NCI-H146 (cell line): ENCODE results near the gene VAV3.

Experiments
- DNase-seq: peaks from one replicate; lab custom pipeline; 2025; lab: John Stamatoyannopoulos, UW

VAV3 gene

DNA sequence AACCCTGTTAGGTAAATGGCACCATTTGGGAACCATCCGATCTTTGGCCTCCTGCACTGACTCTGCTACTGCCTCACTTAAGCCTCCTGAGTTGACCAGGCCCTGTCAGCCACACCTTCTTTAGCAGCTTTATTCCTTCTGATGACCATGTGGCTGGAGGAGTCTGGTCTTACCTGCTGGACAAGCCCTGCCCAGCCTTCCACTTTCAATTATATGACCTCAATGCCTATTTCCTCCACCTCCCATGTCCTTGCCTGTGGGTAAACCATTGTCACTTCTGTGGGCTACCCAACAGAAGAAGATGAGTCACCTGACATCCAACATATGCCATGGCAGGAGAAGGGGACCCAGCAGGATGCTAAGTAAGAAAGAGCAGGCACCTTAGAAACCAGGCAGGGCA, 430.3 kb downstream of the VAV3 start:
- DNase-seq = no peak

DNA sequence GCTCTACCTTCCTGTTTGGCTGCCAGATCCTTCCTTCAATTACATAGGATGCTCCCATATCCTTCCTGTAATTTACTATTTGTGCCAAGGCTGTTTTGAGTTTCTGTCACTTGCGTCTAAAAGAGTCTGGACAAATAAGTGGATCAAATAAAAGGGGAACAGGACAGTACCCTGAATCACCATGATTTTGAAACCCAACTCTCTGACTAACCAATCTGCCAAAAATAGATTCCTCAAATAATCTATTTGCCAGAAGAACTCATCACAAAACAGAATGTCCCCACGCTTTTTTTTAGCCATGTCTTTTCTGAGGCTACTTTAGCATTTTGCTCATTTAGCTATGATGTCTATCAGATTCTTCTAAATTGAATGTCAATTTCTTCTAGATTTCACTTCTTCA, 431.5 kb downstream of the VAV3 start:
- DNase-seq = no peak

DNA sequence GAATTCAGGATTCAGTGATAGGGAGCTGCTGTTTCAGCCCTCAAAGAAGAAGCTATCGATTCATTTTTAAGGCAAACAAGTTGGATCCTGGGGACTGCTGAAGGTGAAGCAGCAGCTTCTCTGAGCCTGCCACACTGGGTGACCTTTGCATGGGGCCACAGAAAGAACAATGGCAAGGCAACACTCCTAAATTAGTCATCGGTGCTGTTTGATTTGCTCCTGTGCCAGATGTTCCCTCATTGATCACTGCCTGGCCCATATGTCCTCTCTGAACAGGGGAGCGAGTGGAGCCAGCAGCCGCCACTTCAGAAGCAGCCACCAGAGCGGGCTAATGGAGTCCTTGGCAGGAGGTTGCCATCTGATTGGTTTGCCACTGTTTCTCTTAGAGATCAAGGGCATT, 432.7 kb downstream of the VAV3 start:
- peak; percentile 47 for DNase-seq

DNA sequence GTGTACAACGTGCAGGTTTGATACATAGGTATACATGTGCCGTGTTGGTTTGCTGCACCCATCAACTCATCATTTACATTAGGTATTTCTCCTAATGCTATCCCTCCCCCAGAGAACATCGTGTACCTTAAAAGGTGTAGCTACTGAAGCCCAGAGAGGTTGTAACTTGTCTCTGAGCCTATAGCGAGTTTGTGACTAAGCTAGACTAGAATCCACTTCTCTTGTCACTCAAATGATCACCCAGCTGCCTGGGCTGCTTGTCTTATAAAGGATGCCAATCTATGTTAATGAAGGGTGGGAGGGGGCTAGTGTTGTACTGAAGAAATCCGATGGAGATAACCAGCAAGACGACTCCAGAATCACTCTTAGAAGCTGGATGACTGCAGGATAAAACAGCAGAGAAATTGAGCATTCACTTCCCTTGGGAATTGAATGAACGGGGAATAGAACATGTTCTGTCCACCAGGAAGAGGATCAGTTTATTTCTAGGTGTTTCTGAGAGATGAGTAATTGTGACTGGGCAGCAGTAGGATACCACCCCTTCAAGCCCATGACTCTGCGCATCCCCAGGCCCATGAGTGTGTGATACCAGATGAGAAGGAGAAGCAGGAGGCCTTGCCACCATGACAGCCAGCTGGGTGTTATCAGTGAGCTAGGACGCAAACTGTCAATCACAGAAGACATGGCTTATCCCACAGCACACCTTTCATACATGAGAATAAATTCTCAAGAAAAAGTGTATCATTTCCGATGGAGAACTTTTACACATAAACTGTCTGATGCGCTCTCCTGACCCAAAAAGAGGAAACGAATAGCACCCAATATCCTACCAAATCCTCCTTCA, 433.7 kb downstream of the VAV3 start:
- no peak for DNase-seq

DNA sequence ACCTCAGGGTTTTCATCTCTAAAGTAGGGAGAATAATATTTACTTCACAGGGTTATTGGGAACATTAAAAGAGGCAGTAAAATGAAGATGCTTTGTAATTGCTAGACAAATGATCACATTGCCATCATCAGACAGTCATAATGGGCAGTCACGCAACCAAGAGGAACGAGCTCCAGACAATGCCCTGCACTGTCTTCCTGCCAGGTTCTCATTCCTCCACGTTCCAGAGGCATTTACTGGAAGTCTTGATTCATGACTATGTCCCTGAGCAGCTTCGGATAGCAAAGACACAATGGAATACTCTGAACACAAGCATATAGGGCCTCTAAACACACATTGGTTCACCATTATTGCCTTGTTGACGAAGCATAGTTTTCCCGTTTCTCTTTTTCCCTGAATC, 434.4 kb downstream of the VAV3 start:
- DNase-seq = no peak

DNA sequence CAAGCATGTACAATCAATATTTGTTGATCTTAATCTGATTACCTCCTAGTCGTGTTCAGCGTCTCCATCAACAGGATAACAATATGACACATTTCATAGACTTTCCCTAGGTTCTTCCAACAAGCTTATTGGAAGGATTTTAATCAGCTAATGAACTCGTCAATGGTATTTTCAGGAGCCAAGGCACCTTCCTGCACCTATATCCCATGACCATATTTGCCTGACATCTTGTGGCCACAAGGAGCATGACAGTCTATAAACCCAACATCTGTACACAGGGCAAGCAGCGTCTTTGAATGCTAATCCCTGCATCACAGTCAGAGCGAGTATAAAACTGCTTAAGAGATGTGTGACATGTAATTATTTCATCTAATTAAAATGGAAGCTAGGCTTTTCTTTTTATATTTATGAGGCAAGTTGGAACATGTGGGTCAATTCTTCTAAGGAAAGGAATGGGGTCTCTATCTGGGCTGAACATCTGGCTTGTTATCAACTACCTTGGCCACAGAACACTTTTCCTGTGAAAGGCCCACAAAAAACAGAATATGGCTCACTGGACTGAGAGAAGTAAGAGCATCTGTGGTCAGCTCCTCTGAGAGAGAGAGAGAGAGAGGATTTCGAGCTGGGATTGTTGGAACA, 435.4 kb downstream of the VAV3 start:
- peak; percentile 74 for DNase-seq

DNA sequence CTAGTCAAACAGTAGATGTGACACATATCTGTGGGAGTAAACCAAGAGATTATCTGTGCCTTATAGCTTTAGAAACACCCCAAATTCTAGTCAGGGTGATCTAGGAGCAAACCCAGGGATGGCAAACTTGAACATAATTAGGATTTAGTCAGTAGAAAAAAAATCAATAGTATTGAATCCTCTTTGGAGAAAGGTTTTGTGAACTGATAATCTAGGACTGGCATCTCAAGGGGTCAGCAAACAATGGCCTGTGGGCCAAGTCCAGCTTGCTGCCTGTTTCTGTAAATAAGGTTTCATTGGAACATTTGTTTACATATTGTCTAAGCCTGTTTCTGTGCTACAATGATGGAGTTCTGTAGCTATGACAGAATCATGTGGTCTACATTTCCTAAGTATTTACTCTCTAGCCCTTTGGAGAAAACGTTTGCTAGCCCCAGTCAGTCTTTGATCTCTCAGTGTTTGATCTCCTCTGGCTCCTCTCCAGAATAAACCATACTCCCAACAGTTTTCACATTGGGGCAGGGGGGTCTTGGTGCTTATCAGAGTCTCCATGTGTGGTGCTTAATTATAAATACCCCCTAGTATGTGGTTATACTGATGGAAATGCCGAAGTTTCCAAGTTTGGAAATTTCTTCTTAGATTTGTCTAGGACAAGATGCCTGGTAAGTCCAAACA, 438.3 kb downstream of the VAV3 start:
- peak; percentile 40 for DNase-seq

DNA sequence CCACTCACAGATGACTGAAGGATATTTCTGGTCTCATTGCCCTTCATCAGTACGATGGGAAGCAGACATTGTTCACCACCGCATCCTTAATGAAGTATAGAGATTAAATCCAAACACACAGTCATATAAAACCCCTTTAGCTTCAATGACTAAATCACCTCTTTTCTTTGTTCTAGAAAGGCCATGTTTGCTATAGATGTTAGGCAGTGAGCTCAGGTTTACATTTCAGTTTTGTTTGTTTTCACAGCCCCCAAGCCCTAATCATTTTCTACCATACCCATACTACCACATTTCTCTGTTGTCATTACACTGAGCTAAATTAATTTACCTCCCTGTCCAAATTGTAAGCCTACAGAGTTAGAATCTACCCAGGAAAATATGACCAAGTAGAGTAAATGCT, 439.0 kb downstream of the VAV3 start:
- peak; percentile 76 for DNase-seq

DNA sequence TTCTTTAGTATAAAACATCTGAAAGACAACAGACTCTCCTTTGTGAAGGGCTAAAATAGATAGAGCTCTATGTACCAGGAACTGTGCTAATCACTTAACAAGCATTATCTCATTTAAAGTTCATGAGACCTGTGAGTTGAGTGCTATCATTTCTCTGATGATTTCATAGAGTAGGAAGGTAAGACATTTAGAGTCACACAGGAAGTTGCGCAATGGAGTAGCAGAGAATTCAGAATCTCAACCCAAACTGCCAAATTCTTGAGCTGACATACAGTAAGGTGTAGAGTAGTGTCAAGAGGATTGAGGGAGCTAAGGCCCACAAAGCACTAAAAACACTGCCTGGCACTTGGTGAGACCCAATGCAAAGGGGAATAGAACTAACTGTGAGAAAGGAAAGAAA, 439.8 kb downstream of the VAV3 start:
- DNase-seq = no peak

DNA sequence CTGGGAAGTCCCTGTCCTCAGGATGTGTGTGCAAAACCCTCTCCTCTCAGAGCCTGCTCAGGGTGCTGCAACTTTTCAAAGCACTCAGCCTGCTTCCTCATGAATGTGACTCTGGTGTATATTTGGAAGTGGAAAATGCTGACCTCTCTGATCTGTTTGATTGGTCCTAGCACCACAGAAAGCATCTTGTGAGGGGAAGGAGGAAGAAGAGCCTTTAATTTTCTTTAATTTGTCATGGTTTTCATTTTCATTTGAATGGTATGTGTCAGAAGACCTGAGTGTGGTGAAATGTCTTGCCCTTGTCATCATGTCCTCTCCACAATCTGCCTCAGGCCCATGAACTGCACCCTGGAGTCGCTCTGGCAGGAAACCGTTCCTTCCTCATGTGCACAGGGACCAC, 440.7 kb downstream of the VAV3 start:
- no peak for DNase-seq

DNA sequence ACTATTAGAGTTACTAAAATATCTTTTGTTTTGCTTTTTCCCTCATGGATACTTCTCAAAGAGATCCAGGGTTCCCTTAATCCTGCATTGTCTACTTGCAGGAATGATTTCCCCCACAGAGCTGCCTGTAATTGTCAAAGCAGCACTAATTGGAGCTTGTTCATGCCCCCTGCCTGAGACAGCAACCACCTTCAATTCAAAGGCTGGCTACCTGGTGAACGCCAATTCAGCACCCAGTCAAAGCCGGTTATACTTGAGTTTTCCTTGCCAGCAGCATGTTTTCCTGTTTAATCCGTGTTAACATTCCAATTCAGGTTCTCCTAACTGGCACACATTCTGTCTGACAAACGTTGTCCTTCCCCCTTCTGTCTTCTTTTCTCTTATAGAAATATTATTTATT, 441.2 kb downstream of the VAV3 start:
- peak; percentile 75 for DNase-seq

DNA sequence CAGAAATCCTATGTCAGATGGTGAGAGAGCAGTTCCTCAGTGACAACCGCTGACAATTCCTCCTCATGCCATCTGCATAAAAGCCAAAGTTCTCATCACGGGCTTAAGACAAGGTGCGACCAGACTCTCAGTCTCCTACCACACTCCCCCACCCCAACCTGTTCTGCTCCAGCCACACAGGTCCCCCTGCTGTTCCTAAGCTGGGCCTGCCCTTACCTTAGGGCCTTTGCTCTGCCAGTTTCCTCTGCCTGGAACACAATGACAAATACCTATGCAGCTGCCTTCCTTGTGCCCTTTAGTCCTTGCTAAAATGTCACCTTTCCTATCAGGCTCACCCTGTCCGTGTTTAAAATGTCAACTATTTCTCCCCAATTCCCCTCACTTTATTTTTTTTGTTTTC, 441.9 kb downstream of the VAV3 start:
- DNase-seq = no peak
